GM18858 (cell line): ENCODE measurements around the gene TBC1D4.
A peak's percentile ranks its signal among the peaks of the same experiment; 100 is the strongest.

Source experiments
- ATAC-seq: cut with Tn5 transposase; IDR thresholded peaks from one replicate; pipeline ENCODE4 v1.9.1; 2021; ENCODE audit not compliant: unreplicated experiment

TBC1D4 gene, protein sequence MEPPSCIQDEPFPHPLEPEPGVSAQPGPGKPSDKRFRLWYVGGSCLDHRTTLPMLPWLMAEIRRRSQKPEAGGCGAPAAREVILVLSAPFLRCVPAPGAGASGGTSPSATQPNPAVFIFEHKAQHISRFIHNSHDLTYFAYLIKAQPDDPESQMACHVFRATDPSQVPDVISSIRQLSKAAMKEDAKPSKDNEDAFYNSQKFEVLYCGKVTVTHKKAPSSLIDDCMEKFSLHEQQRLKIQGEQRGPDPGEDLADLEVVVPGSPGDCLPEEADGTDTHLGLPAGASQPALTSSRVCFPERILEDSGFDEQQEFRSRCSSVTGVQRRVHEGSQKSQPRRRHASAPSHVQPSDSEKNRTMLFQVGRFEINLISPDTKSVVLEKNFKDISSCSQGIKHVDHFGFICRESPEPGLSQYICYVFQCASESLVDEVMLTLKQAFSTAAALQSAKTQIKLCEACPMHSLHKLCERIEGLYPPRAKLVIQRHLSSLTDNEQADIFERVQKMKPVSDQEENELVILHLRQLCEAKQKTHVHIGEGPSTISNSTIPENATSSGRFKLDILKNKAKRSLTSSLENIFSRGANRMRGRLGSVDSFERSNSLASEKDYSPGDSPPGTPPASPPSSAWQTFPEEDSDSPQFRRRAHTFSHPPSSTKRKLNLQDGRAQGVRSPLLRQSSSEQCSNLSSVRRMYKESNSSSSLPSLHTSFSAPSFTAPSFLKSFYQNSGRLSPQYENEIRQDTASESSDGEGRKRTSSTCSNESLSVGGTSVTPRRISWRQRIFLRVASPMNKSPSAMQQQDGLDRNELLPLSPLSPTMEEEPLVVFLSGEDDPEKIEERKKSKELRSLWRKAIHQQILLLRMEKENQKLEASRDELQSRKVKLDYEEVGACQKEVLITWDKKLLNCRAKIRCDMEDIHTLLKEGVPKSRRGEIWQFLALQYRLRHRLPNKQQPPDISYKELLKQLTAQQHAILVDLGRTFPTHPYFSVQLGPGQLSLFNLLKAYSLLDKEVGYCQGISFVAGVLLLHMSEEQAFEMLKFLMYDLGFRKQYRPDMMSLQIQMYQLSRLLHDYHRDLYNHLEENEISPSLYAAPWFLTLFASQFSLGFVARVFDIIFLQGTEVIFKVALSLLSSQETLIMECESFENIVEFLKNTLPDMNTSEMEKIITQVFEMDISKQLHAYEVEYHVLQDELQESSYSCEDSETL (N-terminal part only)

DNA sequence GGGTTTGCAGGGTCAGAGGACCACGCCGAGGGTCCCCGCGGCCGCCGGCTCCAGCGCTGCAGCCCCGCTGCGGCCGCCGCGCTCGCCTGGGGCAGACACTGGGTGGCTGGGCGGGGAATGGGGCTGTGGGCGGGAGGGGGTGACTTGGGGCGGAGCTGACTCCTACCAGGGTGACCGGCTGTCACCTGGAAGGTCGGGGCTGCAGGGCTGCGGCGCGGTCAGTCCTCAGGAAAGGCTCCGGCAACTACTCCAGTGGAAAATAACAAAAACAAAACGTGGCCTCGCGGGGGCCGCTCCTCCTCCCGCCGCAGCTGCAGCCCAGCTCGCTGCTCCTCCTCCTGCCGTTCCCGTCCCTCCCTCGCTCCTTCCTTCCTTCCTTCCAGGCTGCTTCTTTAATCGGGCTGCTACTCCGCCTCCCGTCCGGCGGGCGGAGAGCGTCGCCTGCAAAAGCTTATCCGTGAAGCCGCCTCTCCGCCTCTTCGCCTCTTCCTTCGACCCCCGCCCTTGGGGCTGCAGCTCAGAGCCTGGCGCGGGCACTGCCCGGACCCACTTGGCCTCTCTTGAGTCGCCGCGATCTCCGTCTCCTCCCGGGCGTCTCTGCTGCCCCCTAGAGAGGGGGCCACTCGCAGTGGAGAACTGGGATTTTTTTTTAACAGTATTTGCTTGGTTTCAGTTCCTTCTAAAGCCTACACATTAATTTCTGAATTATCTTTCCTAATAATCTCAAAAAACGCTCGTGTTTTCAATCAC, at the start of gene TBC1D4:
TSS of gene TBC1D4 (minus strand) at position 100 of the 750 bp plus-strand sequence. CDS start 402 bp downstream, outside the sequence.
- ATAC-seq = peak; percentile 71

DNA sequence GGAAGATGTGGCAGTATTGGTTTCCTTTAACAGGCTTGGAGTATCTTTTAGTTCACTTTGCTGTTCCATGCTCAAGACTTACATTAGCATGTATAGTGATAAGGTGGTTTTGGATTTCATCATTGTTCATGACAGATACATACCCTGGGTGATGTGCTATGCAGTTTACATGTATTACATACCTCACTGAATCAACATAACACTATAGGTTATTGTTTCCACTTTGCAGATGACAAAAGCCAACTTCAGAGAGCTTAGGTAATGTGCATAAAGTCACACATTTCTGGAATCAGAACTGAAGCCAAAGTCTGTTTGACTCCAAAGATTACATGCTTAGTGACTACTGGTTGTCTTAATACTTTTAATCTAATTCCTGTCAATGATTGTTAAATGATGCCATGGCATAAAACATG, 48.6 kb upstream of the TBC1D4 start:
- ATAC-seq = no peak

DNA sequence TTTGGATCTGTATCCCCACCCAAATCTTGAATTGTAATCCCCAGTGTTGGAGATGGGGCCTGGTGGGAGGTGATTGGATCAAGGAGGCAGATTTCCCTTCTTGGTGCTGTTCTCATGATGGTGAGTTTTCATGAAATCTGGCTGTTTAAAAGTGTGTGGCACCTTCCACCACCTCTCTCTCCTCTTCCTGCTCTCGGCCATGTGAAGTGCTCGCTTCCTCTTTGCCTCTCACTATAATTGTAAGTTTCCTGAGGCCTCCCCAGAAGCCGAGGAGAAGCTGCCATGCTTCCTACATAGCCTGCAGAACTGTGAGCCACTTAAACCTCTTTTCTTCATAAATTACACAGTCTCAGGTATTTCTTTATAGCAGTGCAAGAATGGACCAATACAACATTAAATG, 40.0 kb upstream of the TBC1D4 start:
- ATAC-seq = no peak

DNA sequence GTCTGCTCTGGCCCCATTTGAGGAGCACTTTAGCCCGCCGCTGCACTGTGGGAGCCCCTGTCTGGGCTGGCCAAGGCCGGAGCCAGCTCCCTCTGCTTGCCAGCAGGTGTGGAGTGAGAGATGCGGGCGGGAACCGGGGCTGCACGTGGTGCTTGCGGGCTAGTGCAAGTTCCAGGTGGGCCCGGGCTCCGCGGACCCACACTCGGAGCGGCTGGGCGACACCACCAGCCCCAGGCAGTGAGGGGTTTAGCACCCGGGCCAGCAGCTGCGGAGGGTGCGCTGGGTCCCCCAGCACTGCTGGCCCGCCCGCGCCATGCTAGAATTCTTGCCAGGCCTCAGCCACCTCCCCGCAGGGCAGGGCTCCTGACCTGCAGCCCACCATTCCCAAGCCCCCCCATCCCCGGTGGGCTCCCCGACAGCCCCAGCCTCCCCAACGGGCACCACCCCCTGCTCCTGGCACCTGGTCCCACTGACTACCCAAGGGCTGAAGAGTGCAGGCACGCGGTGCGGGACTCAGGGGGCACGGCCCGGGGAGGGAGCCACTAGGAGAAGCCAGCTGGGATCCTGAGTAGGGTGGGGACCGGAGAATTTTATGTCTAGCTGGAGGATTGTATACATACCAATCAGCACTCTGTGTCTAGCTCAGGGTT, 36.6 kb upstream of the TBC1D4 start:
- ATAC-seq = no peak

DNA sequence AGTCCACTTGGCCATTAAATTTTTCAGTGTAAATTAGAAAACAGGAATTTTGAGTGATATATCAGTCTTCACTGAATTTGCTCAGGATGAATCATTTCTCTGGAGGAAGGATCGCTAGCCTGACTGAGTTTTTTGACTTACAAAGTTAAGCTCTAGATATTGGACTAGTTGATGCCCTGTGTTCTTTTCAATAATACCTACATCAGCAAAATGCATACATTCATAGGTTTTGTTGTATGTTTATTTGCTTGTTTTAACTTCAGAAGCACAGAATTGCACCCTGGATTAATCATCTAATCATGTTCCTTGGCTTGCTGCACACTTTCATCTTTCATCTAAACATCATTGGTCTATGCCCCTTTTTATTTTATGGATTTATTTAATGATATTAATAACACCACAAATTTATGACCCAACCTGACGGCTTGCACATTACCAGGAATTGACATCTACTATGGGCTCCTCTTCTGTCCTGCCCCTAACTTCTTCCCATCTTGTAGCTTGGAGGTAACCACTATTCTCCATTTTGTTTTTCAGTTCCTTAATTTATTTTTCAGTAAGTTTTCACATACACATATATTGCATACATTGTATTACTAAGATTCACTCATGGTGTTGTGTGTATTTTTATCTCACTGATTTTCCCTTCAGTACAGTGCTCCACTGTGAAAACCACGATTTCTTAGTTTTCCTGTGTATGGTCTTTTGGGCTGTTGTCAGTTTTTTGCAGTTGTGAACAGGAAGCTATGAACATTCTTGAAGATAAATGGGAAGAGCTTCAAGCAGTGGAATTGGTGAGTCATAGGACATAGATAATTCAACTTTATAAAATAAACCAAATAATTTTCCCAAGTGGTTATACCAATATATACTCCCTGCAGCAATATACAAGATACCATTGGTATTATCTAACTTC, 32.4 kb upstream of the TBC1D4 start:
- ATAC-seq = no peak

DNA sequence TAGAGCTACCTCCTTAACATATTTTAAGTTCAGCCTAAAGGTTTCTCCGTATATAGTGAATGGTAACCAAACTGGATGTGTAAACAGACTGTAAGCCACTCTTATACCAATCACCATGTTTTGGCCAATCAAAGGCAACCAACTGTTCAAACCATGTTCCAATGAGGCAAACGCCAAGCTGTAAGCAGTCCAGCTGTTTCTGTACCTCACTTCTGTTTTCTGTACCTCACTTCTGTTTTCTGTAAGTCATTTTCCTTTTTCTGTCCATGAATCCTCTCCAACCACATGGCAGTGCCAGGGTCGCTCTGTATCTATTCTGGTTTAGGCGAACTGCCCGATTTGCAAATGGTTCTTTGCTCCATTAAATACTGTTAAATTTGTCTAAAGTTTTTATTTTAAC, 31.3 kb upstream of the TBC1D4 start:
- ATAC-seq = no peak

DNA sequence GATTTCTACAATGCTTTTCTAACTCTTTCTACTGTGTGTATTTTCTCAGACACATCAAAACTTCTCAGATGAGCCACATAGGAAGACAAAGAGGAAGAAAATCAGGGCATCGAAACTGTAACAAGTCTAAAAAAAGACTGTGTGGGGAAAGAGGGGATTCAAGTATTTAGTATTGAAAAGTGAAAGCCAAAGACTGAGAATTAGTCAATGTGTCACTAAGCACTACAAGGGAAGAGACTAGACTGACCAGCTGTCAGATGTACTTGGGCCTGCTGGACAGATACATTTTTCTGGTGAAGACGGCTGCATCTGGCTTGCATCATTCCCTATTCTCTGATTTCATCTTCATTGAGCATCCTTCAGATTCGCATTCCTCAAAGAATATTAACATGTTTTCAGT, 30.3 kb upstream of the TBC1D4 start:
- peak; percentile 88 for ATAC-seq

DNA sequence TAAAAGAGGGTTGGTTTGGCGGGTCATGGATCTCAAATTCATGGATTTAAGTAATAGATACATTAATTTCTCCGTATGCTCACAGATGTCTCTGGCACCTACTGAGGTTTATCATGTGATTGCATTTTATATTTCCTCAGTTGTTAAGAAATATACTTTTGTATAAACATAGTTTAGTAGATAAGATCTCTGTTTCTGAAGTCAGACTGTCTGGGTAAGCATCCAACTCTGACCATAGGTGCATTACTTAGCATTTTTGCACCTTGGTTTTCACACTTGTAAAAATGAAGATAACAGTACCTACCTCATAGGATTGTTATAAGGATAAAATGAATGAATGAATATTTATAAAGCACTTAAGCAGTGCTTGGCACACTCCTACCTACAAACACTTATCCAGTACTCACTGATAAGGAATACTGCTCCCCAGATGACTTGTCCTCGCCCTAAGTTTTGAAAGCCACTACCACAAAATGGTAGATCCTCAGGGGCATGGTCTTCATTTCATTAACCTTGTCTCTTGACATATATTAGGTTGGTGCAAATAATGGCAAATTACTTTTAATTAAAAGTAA, 29.2 kb upstream of the TBC1D4 start:
- no peak for ATAC-seq

DNA sequence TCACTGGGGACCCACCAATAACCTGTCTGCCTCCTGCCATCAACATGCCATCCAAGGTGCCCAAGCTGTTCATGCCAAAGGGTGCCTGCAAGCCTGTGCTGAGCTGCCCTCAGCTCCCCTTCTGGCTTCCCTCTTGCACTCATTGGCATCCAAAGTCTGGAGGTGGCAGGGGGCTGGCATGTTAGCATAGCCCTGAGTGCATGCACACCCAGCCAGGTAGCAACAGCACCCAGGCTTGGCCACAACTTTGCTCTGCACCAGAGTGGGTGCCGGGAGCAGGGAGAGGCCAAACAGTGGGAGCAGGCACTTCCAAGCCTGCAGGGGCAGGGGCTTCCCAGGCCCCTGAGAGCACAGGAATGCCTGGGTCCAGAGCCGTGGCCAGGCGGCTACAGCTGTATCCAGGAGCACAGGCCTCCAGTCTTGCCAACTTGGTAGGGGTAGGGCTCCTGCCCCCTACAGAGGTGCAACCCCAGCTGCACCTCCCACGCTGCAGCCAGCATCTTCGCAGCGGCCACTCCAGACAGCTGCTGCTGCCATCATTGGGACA, 26.1 kb upstream of the TBC1D4 start:
- no peak for ATAC-seq

DNA sequence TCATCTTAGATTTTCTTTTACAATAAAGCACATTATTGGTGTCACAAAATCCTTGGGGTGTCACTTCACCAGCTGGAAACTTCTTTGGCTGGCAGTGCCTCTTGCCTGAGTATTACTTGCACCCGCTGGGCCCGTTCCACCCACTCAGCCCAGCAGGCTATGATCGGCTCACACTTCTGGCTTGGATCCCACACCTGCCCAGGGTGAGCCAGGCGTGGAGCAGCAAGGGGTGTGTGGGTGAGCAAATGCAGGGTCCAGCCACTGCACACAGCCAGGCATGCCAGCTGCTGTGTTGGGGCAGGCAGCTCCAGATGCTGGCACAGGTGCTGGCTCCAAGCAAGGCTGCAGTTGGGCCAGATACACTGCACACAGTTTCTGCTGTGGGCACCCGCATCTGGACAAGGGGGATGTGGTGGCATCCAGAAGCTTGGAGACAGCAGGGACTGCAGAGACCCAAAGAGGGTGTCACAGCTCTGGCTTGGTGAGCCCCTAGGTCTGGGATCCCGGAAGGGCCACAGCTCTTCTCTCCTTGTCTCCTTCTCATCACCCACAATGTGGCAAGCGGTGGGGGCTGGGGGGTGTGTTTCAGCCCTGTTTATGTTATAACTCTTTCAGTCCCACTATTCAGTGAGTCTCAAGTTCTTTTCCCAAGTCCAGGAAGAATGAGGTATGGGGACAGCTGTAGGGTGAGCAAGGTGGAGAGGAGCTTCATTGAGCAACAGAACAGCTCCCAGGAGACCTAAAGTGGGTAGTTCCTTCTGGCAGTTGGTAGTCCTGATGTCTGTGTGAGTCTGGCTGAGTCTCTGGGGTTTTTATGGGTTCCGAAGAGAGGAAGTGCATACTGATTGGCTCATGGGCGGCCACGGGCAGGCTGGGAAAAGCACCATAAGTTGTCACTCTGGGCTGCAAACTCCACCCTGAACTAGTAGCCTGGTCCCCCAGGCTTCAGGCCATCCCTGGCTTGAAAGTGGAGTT, 25.3 kb upstream of the TBC1D4 start:
- ATAC-seq = no peak

DNA sequence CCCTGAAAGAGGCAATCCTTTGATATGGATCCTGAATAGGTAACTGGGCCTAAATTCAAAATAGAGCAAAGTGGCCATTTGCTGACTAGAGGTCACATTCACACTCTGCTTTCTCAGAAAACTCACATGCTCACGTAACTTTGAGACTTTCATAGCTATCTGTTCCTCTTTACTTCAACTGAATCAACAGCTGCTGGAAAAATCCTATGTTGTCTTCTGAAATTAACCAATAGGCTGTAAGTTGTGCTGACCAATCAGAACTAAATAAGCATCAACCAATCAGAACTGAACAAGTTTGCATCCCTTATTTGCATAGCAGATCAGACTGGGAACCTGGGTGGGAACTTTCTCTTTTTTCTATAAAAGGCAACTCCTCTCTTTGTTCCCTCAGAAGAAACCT, 24.0 kb upstream of the TBC1D4 start:
- ATAC-seq = no peak

DNA sequence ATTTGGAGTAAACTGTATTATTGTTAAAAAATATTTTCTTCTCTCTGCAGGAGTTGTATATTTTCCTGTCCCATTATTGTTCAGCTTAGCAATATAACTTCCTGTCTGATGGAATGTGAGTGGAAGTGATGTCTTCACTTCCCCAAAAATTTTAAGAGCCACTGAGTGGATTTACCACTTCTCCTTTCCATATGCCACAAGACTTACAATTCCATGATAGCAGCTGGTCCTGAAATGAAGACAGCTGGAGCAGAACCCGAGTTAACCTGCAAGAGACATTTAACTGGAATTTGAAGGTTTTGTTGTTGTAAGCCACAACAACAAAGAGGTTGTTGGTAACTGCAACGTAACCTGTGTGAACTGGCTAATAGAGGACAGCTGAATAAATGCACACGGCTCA, 23.4 kb upstream of the TBC1D4 start:
- no peak for ATAC-seq

DNA sequence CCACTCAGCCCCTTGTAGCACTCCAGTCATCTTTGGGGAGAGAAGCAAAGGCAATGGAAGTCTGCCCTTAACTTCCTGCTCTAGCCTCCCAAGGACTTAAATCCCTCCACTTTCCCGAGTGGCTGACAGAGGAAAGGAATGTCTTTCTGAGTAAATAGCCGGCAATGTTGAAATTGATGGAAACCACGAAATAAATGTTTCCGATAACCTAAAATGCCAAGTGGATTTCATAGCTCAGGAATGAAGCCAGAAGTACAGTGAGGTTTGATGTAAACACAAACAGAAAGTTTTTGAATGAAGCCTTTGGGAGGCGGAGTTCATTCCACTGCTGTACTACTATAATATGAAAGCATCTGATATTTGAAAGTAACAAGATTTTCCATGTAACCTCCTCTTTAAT, 14.0 kb upstream of the TBC1D4 start:
- no peak for ATAC-seq

DNA sequence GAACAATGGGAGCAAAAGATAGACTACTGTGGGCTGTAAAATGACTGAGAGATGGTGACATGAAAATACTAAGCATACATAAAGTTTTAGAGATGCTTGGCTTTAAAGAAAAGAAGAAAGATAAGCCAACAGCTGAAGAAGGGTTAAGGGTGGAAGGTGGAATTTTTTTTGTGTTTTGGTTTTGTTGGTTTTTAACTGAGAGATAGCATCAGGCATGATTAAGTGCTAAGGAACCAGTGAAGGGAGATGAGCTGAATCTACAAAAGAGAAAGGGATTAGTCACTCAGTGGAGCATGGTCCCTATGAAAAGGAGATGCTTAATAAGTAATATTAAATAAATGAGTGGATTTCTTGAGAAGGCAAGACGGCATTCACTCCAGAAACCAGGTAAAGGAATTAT, 12.5 kb upstream of the TBC1D4 start:
- no peak for ATAC-seq

DNA sequence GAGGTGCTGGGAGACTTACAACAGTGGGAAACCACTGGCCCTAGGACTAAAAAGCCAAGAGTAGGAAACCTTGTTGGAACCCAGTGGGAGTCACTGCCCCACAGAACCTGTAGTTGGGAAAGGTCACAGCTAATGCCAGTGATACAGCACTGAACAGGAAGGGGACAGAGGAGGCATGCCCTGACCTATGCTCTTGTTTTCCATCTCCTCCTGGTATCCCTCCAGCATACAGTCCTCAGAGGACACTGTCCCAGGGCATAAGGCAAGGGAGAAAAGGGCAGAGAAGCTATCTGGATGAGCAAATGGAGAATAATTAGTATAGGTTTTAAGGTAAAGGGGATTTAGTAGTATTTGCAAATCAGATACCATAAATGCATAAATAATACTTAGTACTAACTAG, 11.2 kb upstream of the TBC1D4 start:
- ATAC-seq = no peak

DNA sequence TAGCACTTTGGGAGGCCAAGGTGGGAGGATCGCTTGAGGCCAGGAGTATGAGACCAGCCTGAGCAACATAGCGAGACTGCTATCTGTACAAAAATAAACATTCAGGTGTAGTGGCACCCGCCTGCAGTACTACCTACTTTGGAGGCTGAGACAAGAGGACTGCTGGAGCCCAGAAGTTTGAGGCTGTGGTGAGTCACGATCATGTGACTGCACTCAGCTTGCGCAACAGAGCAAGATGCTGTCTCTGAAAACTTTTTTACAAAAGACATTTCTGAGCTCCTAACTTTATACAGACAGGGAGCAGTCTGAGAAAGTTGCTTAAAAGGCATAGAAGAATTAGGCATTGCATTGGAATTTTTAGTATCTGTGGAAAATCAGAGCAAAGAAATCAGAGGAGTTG, 10.4 kb upstream of the TBC1D4 start:
- ATAC-seq = no peak

DNA sequence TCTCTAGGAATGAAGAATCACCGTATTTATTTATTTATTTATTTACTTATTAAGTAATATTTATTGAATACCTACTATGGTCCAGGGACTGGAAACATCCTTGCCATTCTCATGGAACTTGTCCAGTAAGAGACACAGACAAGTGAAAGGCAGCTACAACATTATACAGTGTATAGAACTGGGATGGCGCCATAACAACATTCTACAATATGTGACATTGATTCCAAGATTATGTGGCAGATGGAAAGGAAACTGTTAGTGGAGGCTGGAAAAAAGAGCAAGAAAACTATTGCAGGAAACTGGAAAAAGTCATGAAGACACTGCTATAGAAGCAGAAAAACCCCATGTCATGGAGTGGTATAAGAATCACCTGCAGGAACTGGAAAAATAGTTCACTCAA, 9.4 kb upstream of the TBC1D4 start:
- no peak for ATAC-seq
